ENCODE measurements around the gene PDCD2L. TPM values are rescaled to one million over a fixed set of nuclear protein-coding genes. Genes with fewer than 3 reads are reported as not detected.

Gene PDCD2L
- total and polyA plus RNA-seq, 10 of the 15 experiments (the other 5 are each of a cell fraction or from before 2014, with no cell fraction given): 7.2 to 41.3 (median 26.9) TPM

DNA sequence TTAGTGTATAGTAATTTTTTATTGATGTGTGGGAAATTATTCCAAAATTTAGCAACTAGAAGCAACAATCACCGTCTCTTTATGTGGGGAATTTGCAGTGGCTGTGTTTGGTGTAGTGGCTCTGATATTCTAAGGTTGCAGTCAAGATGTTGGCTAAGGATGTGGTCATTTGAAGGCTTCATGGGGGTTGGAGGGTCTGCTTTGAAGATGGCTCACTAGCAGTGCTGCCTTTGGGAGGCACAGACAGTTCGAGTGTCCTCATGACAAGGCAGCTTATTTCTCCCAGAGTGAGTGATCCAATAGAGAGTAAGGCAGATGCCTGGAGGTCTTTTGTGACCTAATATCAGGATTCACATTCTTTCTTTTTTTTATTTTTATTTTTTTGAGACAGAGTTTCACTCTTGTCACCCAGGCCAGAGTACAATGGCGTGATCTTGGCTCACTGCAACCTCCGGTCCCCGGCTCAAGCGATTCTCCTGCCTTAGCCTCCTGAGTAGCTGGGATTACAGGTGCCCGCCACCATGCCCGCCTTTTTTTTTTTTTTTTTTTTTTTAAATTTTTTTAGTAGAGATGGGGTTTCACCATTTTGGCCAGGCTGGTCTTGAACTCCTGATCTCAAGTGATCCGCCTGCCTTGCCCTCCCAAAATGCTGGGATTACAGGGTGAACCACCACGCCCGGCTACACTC lies 30.5 kb upstream of the PDCD2L start:
- peaks cover 21 to 40% of the 10 kb centered on the region in 2 experiments for H3K36me3 ChIP-seq (ENCODE audit: control insufficient read depth in 2 of 2, insufficient read depth in 2 of 2, low read length in 1 of 2)
- in situ Hi-C loops (cut with MboI) (no loop called here), intact Hi-C loops (cut with micrococcal nuclease; ENCODE audit: unreplicated experiment) (no loop called here)
- DNase-seq (ENCODE audit: low read depth, low spot score) (no peak), FAIRE-seq (no peak), ATAC-seq (no peak)
- CTCF ChIA-PET: no interaction called here
- 99% methylated on average over 11 of the region's 11 CpGs for WGBS (ENCODE audit: insufficient coverage, insufficient replicate concordance, low lambda C conversion rate, missing lambda C conversion rate)
- RAD21 ChIA-PET (ENCODE audit: unreplicated experiment): interaction anchor here (0.8 kb wide), 1 partner anchor 12 kb away, joined by 3 read pairs; no protein-coding TSS in a partner anchor
- no peak overlapping the region for H3K9ac ChIP-seq (ENCODE audit: control insufficient read depth, insufficient read depth, low read length)
- no peaks in the 10 kb centered on the region for H3K9me3 ChIP-seq (replicated peaks; ENCODE audit: control insufficient read depth, insufficient read depth, low read length)
- no peaks in the 10 kb centered on the region for H3K27me3 ChIP-seq (replicated peaks in 1 of 2; ENCODE audit: control insufficient read depth in 2 of 2, insufficient read depth in 2 of 2, low read length in 1 of 2)
- H3K79me2 ChIP-seq (ENCODE audit: control insufficient read depth, insufficient read depth, low read length): peaks cover 12% of the 10 kb centered on the region
- no peaks in the 10 kb centered on the region for H4K20me1 ChIP-seq (ENCODE audit: control insufficient read depth, insufficient read depth)
- H3K4me3 ChIP-seq: no peak overlapping the region
- H3K4me2 ChIP-seq (ENCODE audit: control insufficient read depth, insufficient read depth): no peak overlapping the region
- H2AFZ ChIP-seq (ENCODE audit: control insufficient read depth, low read depth, low read length): no peak overlapping the region
- TF ChIP-seq CBX3 (IDR thresholded peaks at IDR 0.05; ENCODE audit: borderline replicate concordance, low read depth): no peak
- TF ChIP-seq SMC3 (IDR thresholded peaks at IDR 0.05; ENCODE audit: borderline replicate concordance, low read length): no peak
- TF ChIP-seq GABPA (IDR thresholded peaks at IDR 0.05; ENCODE audit: low read depth): no peak
- TF ChIP-seq TCF12 (IDR thresholded peaks at IDR 0.05; ENCODE audit: low read depth, low read length): no peak
- TF ChIP-seq NFYB (IDR thresholded peaks at IDR 0.05; ENCODE audit: insufficient read depth, low read depth, low read length): no peak
- TF ChIP-seq TARDBP (IDR thresholded peaks at IDR 0.05; ENCODE audit: borderline replicate concordance): no peak
- no peak for TF ChIP-seq TBL1XR1 (IDR thresholded peaks at IDR 0.05; ENCODE audit: low read depth, low read length)
- TF ChIP-seq, protein P1, sequence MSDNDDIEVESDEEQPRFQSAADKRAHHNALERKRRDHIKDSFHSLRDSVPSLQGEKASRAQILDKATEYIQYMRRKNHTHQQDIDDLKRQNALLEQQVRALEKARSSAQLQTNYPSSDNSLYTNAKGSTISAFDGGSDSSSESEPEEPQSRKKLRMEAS (IDR thresholded peaks at IDR 0.05; ENCODE audit: low read depth, low read length): no peak
- TF ChIP-seq, protein P2, sequence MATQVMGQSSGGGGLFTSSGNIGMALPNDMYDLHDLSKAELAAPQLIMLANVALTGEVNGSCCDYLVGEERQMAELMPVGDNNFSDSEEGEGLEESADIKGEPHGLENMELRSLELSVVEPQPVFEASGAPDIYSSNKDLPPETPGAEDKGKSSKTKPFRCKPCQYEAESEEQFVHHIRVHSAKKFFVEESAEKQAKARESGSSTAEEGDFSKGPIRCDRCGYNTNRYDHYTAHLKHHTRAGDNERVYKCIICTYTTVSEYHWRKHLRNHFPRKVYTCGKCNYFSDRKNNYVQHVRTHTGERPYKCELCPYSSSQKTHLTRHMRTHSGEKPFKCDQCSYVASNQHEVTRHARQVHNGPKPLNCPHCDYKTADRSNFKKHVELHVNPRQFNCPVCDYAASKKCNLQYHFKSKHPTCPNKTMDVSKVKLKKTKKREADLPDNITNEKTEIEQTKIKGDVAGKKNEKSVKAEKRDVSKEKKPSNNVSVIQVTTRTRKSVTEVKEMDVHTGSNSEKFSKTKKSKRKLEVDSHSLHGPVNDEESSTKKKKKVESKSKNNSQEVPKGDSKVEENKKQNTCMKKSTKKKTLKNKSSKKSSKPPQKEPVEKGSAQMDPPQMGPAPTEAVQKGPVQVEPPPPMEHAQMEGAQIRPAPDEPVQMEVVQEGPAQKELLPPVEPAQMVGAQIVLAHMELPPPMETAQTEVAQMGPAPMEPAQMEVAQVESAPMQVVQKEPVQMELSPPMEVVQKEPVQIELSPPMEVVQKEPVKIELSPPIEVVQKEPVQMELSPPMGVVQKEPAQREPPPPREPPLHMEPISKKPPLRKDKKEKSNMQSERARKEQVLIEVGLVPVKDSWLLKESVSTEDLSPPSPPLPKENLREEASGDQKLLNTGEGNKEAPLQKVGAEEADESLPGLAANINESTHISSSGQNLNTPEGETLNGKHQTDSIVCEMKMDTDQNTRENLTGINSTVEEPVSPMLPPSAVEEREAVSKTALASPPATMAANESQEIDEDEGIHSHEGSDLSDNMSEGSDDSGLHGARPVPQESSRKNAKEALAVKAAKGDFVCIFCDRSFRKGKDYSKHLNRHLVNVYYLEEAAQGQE (IDR thresholded peaks at IDR 0.05; ENCODE audit: low read depth, low read length): no peak
- TF ChIP-seq NRF1 (conservative IDR thresholded peaks at IDR 0.05; ENCODE audit: low read depth, low read length): no peak
- no peak for TF ChIP-seq TCF7 (IDR thresholded peaks at IDR 0.05; ENCODE audit: borderline replicate concordance)
- TF ChIP-seq NBN (IDR thresholded peaks at IDR 0.05): no peak
- no peak for TF ChIP-seq YY1 (IDR thresholded peaks at IDR 0.05; ENCODE audit: low read depth, low read length)
- no peak for TF ChIP-seq IKZF1 (conservative IDR thresholded peaks at IDR 0.05)
- SMC1A ChIA-PET (ENCODE audit: uncharacterized antibody, unreplicated experiment): no interaction called here
- H3K27ac ChIP-seq (ENCODE audit: control insufficient read depth, insufficient read depth): no peak overlapping the region
- BruUV-seq (replicated peaks): TSS peak; percentile 31
- no peaks in the 10 kb centered on the region for H3K4me1 ChIP-seq (ENCODE audit: control insufficient read depth, insufficient read depth, low read length)
- POLR2A ChIA-PET: interaction anchor here (0.6 kb wide), 2 partner anchors 16 to 178 kb away, joined by 5 to 13 read pairs; no protein-coding TSS in a partner anchor
